Measurements from ENCODE around the gene AUTS2. TPM values are rescaled to one million over a fixed set of nuclear protein-coding genes. Genes with fewer than 3 reads are reported as not detected.

AUTS2 gene
- total and polyA plus RNA-seq, 2 of the 8 experiments (the other 6 are each of a cell fraction or from before 2014, with no cell fraction given) = 25.9 to 101 TPM

GRCh38 chr7:70384891-70385290, 786.6 kb downstream of the AUTS2 start:
- no peaks in the 10 kb centered on the region for H3K36me3 ChIP-seq (ENCODE audit: control insufficient read depth in 2 of 4, insufficient read depth in 4 of 4, low read length in 3 of 4)
- H2BK20ac ChIP-seq (ENCODE audit: low read length) = no peak overlapping the region
- H3K27me3 ChIP-seq (replicated peaks in 1 of 4; ENCODE audit: control insufficient read depth in 3 of 4, extremely low read depth in 1 of 4, insufficient read depth in 3 of 4, low read length in 3 of 4) = no peaks in the 10 kb centered on the region
- ChIA-PET POLR2A (ENCODE audit: partially characterized antibody) (no interaction called here), CTCF (ENCODE audit: partially characterized antibody) (interaction anchor here (1.4 kb wide), 1 partner anchor 122 kb away, joined by 4 read pairs; no protein-coding TSS in a partner anchor)
- no peak overlapping the region for H4K5ac ChIP-seq (ENCODE audit: insufficient read length, low read depth, low read length)
- no peak overlapping the region for H2BK12ac ChIP-seq (ENCODE audit: low read depth, low read length)
- H3K79me1 ChIP-seq (ENCODE audit: low read depth, low read length) = no peaks in the 10 kb centered on the region
- H3K4me3 ChIP-seq (ENCODE audit: extremely low read depth in 1 of 4, insufficient read depth in 2 of 4, low read depth in 3 of 4, low read length in 4 of 4) = no peak overlapping the region
- no peak overlapping the region for H3K18ac ChIP-seq (ENCODE audit: extremely low read depth, low read length)
- no peak for FAIRE-seq
- H3K79me2 ChIP-seq (ENCODE audit: control insufficient read depth in 1 of 2, insufficient read depth in 2 of 2, low read length in 2 of 2) = no peaks in the 10 kb centered on the region
- no peak overlapping the region for H3K9ac ChIP-seq (replicated peaks in 1 of 4; ENCODE audit: extremely low read depth in 1 of 4, low read depth in 3 of 4, low read length in 3 of 4)
- WGBS, 2 experiments (ENCODE audit: extremely low coverage in 1 of 2, insufficient coverage in 1 of 2, insufficient read length in 1 of 2, insufficient replicate concordance in 2 of 2, low coverage in 1 of 2, low lambda C conversion rate in 2 of 2, missing lambda C conversion rate in 1 of 2) = 87% methylated on average over 3 of the region's 3 CpGs; no CpG with 5 or more reads in 1 of the 2 experiments
- H4K91ac ChIP-seq (replicated peaks; ENCODE audit: insufficient read length, low read length) = no peak overlapping the region
- no peak overlapping the region for H2BK120ac ChIP-seq (replicated peaks; ENCODE audit: low read depth, low read length)
- no peak overlapping the region for H2BK5ac ChIP-seq (ENCODE audit: low read depth, low read length)
- no peaks in the 10 kb centered on the region for H3K23me2 ChIP-seq (ENCODE audit: low read depth, low read length)
- TF ChIP-seq CREB1 (IDR thresholded peaks at IDR 0.05) (no peak), CBX8 (IDR thresholded peaks at IDR 0.05; ENCODE audit: borderline replicate concordance, low read depth, low read length) (no peak), POLR2AphosphoS5 (IDR thresholded peaks at IDR 0.05; ENCODE audit: low read depth, low read length) (no peak), SAP30 (IDR thresholded peaks at IDR 0.05; ENCODE audit: insufficient read depth, insufficient replicate concordance, low read length) (no peak), GABPA (IDR thresholded peaks at IDR 0.05; ENCODE audit: borderline replicate concordance, insufficient read depth, low read length) (no peak), BACH1 (IDR thresholded peaks at IDR 0.05; ENCODE audit: low read length) (no peak), TBP (IDR thresholded peaks at IDR 0.05; ENCODE audit: low read depth, low read length) (no peak), TAF7 (optimal IDR thresholded peaks at IDR 0.05; ENCODE audit: borderline replicate concordance, low read depth, low read length) (no peak), BCL11A (IDR thresholded peaks at IDR 0.05; ENCODE audit: low read depth in 2 of 2, low read length in 2 of 2) (no peak), CEBPB (IDR thresholded peaks at IDR 0.05; ENCODE audit: low read depth, low read length) (no peak), FOSL1 (IDR thresholded peaks at IDR 0.05; ENCODE audit: insufficient read depth, low read depth, low read length) (no peak)
- TF ChIP-seq, protein P1, sequence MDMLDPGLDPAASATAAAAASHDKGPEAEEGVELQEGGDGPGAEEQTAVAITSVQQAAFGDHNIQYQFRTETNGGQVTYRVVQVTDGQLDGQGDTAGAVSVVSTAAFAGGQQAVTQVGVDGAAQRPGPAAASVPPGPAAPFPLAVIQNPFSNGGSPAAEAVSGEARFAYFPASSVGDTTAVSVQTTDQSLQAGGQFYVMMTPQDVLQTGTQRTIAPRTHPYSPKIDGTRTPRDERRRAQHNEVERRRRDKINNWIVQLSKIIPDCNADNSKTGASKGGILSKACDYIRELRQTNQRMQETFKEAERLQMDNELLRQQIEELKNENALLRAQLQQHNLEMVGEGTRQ (IDR thresholded peaks at IDR 0.05; ENCODE audit: low read length) = no peak
- no peak overlapping the region for H3K4ac ChIP-seq (replicated peaks; ENCODE audit: insufficient read length, low read depth, low read length)
- no peaks in the 10 kb centered on the region for H3K9me3 ChIP-seq (ENCODE audit: insufficient read depth in 2 of 2, low read depth in 1 of 2, low read length in 1 of 2)
- no peak for DNase-seq (ENCODE audit: low read depth in 1 of 2, low spot score in 2 of 2)
- no peaks in the 10 kb centered on the region for H3K4me1 ChIP-seq (replicated peaks in 1 of 4; ENCODE audit: control insufficient read depth in 3 of 4, insufficient read depth in 4 of 4, low read length in 3 of 4)
- no peak overlapping the region for H3K27ac ChIP-seq (ENCODE audit: low read depth, low read length)
- no peaks in the 10 kb centered on the region for H4K20me1 ChIP-seq (replicated peaks in 1 of 2; ENCODE audit: control insufficient read depth in 1 of 2, insufficient read depth in 2 of 2, low read length in 2 of 2)
- H2AFZ ChIP-seq (ENCODE audit: low read length) = no peak overlapping the region
- H3K14ac ChIP-seq (ENCODE audit: insufficient read length) = no peak overlapping the region
- H3K4me2 ChIP-seq (ENCODE audit: insufficient read depth in 1 of 2, low read depth in 2 of 2, low read length in 2 of 2) = no peak overlapping the region
- no peak overlapping the region for H3K23ac ChIP-seq (ENCODE audit: insufficient read length)
- H2BK15ac ChIP-seq (ENCODE audit: low read length) = no peak overlapping the region
- no peak overlapping the region for H2AK5ac ChIP-seq (ENCODE audit: low read depth, low read length)
- no peak overlapping the region for H3K56ac ChIP-seq (replicated peaks; ENCODE audit: insufficient read length, low read depth, low read length)
- H4K8ac ChIP-seq (ENCODE audit: extremely low read depth, insufficient read depth, low read length) = no peak overlapping the region
